Neural progenitor cell (in vitro differentiated cells): Measurements from ENCODE around the gene TAOK2.

Experiments used
- EZH2 ChIP-seq: fragments of 200-600 bp; sonication (generic); IDR thresholded peaks from 2 replicates; pipeline ENCODE4 v1.6.1; 2017; ENCODE audit warnings: antibody characterized with exemption, mild to moderate bottlenecking, moderate library complexity
- EZH2phosphoT487 ChIP-seq: fragments of 200-600 bp; sonication (generic); IDR thresholded peaks from 2 replicates; pipeline ENCODE4 v1.6.1; 2017; ENCODE audit warnings: antibody characterized with exemption
- TF ChIP-seq, protein P1 (sequence below): fragments of 200-600 bp; sonication (generic); IDR thresholded peaks from 2 replicates; pipeline ENCODE4 v1.5.1; 2017; ENCODE audit warnings: antibody characterized with exemption, mild to moderate bottlenecking

DNA sequence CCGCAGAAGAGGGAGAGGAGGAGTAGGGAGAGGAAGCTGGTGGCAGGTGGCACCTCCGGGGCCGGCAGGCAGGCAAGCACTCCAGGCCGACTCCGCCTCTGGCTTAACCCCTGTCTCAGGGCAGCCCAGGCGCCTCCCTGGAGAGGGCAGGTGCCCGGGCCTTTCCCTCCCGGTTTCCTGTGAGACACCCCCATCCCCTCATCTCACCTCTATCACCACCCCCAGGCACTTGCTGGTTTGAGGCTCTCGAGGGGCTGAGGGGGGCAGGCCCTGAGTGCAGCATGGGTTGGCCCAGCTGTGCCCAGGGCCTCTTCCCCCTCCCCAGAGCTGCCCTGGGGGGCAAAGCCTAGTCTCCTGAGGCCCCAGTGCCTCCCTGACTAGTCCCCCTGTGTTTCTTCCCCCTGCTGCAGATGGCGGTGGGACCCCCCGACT is 31.2 kb downstream of the TAOK2 start:
- TF ChIP-seq, protein P1, sequence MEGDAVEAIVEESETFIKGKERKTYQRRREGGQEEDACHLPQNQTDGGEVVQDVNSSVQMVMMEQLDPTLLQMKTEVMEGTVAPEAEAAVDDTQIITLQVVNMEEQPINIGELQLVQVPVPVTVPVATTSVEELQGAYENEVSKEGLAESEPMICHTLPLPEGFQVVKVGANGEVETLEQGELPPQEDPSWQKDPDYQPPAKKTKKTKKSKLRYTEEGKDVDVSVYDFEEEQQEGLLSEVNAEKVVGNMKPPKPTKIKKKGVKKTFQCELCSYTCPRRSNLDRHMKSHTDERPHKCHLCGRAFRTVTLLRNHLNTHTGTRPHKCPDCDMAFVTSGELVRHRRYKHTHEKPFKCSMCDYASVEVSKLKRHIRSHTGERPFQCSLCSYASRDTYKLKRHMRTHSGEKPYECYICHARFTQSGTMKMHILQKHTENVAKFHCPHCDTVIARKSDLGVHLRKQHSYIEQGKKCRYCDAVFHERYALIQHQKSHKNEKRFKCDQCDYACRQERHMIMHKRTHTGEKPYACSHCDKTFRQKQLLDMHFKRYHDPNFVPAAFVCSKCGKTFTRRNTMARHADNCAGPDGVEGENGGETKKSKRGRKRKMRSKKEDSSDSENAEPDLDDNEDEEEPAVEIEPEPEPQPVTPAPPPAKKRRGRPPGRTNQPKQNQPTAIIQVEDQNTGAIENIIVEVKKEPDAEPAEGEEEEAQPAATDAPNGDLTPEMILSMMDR, result no peak
- TF ChIP-seq EZH2, result no peak
- TF ChIP-seq EZH2phosphoT487, result no peak
